SH-SY5Y (cell line): Measurements from ENCODE around the gene OR5H1.

Experiments
- GATA2 ChIP-seq: IDR thresholded peaks from 2 replicates; pipeline ENCODE4 v1.6.1; 2011; ENCODE audit warnings: mild to moderate bottlenecking, low read depth, low read length
- GATA3 ChIP-seq: IDR thresholded peaks from 2 replicates; pipeline ENCODE4 v1.6.1; 2011; ENCODE audit warnings: low read depth, mild to moderate bottlenecking, low read length, moderate library complexity

The OR5H1 gene

GRCh38 chr3:98130421-98130820 lies at the start of gene OR5H1:
OR5H1 (plus strand) TSS chr3:98130721; CDS start chr3:98132698, 1,977 bp downstream.
- TF ChIP-seq GATA2 (no peak), GATA3 (no peak)

DNA sequence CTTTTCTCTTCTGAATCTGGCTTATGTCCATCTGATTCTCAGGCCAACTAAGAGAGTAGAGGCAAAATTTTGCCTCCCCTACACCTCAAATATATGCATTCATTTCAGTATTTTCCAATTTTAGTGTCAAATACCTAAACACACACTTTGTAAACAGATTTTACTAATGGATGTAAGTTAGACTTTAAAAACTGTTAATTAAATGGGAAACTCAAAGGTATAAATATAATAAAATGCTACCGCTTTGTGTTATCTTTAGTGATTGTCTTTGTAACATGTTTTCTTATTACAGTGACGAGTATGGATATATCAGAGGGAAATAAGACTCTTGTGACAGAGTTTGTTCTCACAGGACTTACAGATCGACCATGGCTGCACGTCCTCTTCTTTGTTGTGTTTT lies 43.6 kb upstream of the OR5H1 start, which contains the start of gene OR5AC2:
Gene OR5AC2, plus strand, starts transcription at position 301 of the 400 bp plus-strand sequence. Its CDS starts 0 bp downstream, at position 301.
- TF ChIP-seq GATA3: no peak
- no peak for TF ChIP-seq GATA2

DNA sequence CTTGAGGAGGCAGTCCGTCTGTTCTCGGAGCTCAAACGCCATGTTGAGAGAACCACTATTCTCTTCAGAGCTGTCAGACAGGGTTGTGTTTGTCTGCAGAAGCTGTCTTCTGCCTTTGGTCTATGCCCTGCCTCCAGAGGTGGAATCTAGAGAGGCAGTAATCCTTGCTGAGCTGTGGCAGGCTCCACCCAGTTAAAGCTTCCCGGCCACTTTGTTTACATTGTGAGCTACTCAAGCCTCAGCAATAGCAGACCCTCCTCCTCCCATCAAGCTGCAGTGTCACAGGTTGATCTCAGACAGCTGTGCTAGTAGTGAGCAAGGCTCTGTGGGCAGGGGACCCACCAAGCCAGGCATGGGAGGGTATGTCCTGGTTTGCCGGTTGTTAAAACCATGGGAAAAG lies 34.6 kb upstream of the OR5H1 start:
- no peak for TF ChIP-seq GATA2
- no peak for TF ChIP-seq GATA3

- no peak for TF ChIP-seq GATA3
- TF ChIP-seq GATA2: no peak
Measured at GRCh38 chr3:98099848-98100247, 30.7 kb upstream of the OR5H1 start.

DNA sequence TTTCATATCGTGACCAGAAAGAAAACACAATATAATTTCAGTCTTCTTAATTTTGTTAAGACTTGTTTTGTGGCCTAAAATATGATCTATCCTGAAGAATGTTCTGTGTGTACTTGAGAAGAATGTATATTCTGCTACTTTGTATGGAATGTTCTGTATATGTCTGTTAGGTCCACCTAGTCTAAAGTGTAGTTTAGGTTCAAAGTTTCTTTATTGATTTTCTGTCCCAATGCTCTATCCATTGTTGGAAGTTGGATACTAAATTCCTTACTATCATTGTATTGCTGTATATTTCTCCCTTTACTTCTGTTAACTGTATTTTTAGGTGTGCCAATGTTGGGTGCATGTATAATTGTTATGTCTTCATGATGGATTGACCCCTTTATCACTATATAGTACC lies 22.4 kb upstream of the OR5H1 start:
- no peak for TF ChIP-seq GATA3
- TF ChIP-seq GATA2: no peak

DNA sequence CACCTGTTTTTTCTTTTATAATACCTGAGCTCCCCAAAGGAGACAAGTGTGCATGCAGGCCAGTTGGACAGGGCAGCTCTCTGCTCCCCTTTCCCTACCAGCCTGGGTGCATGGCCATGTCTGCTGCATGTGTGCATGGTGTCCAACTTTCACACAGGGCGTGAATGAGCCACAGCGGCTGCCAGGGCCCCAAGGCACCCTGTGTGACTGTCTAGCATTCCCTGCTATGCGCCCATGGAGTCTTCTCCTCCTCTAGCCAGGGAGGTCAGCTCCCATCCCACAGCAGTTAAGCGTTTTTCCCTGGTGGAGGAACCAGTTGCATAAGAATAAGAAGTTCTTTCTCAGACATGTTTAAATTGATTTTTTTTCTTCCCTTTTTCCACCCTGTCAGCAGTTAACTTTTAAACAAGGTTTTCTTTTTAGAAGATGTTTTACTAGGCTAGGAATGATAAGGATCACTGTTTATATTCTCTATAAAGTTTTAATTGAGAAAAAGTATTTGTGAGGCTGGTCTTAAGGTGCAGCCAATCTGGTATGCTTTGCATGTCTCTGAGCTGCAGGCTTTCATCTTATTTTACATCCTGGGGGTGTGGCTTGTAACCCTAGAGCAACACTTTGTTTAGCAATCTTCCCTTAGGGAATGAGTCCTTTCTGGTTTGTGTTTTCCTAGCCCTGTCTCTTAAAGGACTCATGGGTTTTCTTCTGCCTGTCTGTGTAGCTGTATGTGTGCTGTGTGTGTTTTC lies 20.5 kb upstream of the OR5H1 start:
- TF ChIP-seq GATA2: no peak
- no peak for TF ChIP-seq GATA3

DNA sequence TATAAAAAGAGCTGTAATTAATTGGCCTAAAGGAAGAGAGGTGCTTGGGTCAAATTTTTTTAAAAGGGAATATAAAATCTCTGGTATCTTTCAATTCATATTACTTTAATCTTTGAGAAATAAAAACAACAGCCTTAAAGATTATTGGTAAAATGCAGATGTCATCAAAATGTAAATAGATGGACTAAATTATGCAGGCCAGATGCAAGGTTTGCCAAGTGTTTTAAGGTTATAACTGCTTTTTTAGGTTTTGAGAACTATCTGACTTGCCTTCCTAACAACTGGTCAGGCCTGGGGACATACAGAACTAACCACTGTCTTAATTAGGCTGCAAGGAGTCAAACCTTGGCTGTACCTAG lies 20.0 kb upstream of the OR5H1 start:
- TF ChIP-seq GATA3 (no peak), GATA2 (no peak)

GRCh38 chr3:98114264-98114663 lies 16.3 kb upstream of the OR5H1 start:
- TF ChIP-seq GATA2 (no peak), GATA3 (no peak)

DNA sequence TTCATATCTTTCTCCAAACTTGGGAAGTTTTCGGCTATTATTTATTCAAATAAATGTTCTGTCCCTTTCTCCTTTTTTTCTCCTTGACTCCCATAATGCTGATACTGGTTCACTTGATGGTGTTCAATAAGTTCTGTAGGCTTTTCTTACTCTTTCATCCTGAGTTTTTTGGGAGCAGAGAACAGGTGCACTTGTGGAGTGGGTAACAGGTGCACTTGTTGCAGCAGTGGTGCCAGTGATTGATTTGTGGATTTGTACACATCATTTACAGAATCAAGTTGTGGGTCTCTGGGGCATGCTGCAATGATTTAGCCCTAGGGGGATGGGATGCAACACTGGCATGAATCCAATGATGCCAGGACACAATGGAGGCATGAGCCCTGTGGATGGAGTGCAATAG lies 14.8 kb upstream of the OR5H1 start:
- TF ChIP-seq GATA2 (no peak), GATA3 (no peak)

- TF ChIP-seq GATA3 (no peak), GATA2 (no peak)
Measured at GRCh38 chr3:98136631-98137030, 6.1 kb downstream of the OR5H1 start.

- TF ChIP-seq GATA2: no peak
- TF ChIP-seq GATA3: no peak
Measured at GRCh38 chr3:98140531-98140930, 10.0 kb downstream of the OR5H1 start.

- TF ChIP-seq GATA3 (no peak), GATA2 (no peak)
Measured at GRCh38 chr3:98147179-98147578, 16.7 kb downstream of the OR5H1 start, which contains the start of gene OR5H14. OR5H14 (plus strand) TSS chr3:98147479; CDS start chr3:98149386, 1,907 bp downstream.

DNA sequence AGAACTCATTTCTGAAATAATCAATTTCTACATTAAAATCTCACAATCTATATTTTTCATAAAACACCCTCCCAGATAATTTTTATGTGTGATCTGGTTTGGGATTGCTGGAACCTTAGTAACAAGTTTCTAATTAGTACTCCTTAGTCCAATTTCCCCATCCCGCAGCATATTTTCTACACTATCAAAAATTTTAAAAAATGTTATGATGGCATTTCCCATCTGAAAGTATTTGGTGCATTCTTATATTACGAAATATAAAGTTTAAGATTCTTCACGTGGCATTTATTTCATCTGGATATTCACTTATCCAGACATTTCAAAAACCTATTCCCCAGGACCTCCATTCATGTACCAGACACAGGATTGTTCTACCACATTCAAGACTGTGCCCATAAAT lies 18.2 kb downstream of the OR5H1 start:
- TF ChIP-seq GATA3 (no peak), GATA2 (no peak)

- no peak for TF ChIP-seq GATA2
- TF ChIP-seq GATA3: no peak
Measured at GRCh38 chr3:98151241-98151640, 20.7 kb downstream of the OR5H1 start.

DNA sequence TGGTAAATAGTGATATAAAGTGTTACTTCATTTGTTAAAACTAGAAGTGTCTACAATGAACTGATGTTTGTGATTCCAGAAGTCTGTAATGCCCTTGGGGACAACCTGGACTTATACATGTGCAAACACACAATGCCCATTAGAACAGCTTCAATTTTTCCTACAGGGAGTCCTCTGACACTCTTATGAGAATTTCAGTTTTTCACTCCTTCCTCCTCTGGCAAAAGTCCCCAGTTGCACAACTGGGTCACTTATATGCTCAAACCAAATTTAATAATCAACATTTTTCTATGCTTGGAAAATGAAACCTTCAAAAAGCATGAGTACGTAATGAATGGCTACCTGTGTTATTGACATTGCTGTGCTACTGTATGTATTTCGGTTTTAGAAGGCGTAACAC lies 35.9 kb downstream of the OR5H1 start, which contains the start of gene OR5H15:
Gene OR5H15, plus strand, starts transcription at position 301 of the 400 bp plus-strand sequence. CDS start 2,004 bp downstream, outside the sequence.
- TF ChIP-seq GATA3 (no peak), GATA2 (no peak)
